ENCODE results near the gene RDH8. TPM values are rescaled to one million over a fixed set of nuclear protein-coding genes. Genes with fewer than 3 reads are reported as not detected.

The RDH8 gene

Small RNA genes within 50 kb of the gene (small RNA-seq; reads per million reads assigned to genes)
- gene MIR5589 (ENCODE audit: low read depth), result not detected

Measured in mesenchymal stem cell (in vitro differentiated cells and primary cell).